Mesothelial cell of epicardium (in vitro differentiated cells): ENCODE measurements around the gene CLTCL1. TPM values are rescaled to one million over a fixed set of nuclear protein-coding genes. Genes with fewer than 3 reads are reported as not detected.

ENCODE experiments used
- DNase-seq, 2 experiments: peaks; one replicate each; pipeline ENCODE4 v3.0.0; 2021; ENCODE audit warnings: low spot score in 2 of 2; ENCODE audit not compliant: unreplicated experiment in 2 of 2
- H3K27ac Mint-ChIP-seq: 2 replicates; pipeline ENCODE4 v1.8.0; 2021; ENCODE audit warnings: mixed read lengths
- H3K27me3 Mint-ChIP-seq: 2 replicates; pipeline ENCODE4 v1.8.0; 2021; ENCODE audit warnings: low read depth, mixed read lengths
- H3K36me3 Mint-ChIP-seq: 2 replicates; pipeline ENCODE4 v1.8.0; 2021; ENCODE audit warnings: mixed read lengths
- H3K4me1 Mint-ChIP-seq: 2 replicates; pipeline ENCODE4 v1.8.0; 2021; ENCODE audit warnings: mixed read lengths
- H3K4me3 Mint-ChIP-seq: 2 replicates; pipeline ENCODE4 v1.8.0; 2021; ENCODE audit warnings: mild to moderate bottlenecking, moderate library complexity, mixed read lengths
- H3K9me3 Mint-ChIP-seq: 2 replicates; pipeline ENCODE4 v1.8.0; 2021; ENCODE audit warnings: mixed read lengths
- CTCF ChIP-seq: fragments of 200-600 bp; sonication (generic); IDR thresholded peaks from one replicate; pipeline ENCODE4 v1.5.0; 2021; ENCODE audit warnings: antibody characterized with exemption; ENCODE audit not compliant: unreplicated experiment
- total RNA-seq: library from RNA; stranded (reverse); gene quantifications from 3 replicates; pipeline ENCODE4 v1.2.1, GENCODE V29; 2021

CLTCL1 gene
- total RNA-seq, 1 donor from 2014 or later = 5.9 TPM

GRCh38 chr22:19232623-19233022, 58.9 kb downstream of the CLTCL1 start:
- Mint-ChIP-seq H3K4me1 (no peaks in the 10 kb centered on the region), H3K27me3 (no peaks in the 10 kb centered on the region), H3K36me3 (peaks cover 9% of the 10 kb centered on the region), H3K27ac (no peak overlapping the region), H3K4me3 (no peak overlapping the region), H3K9me3 (no peaks in the 10 kb centered on the region)
- DNase-seq = no peak
- no peak for TF ChIP-seq CTCF

GRCh38 chr22:19231986-19232385, 59.5 kb downstream of the CLTCL1 start:
- Mint-ChIP-seq H3K4me1 (no peaks in the 10 kb centered on the region), H3K9me3 (no peaks in the 10 kb centered on the region), H3K27me3 (no peaks in the 10 kb centered on the region), H3K4me3 (no peak overlapping the region), H3K27ac (no peak overlapping the region), H3K36me3 (peaks cover 9% of the 10 kb centered on the region)
- TF ChIP-seq CTCF = no peak
- DNase-seq = no peak

GRCh38 chr22:19229600-19229999, 61.9 kb downstream of the CLTCL1 start:
- no peak for DNase-seq
- Mint-ChIP-seq H3K9me3 (no peaks in the 10 kb centered on the region), H3K27me3 (no peaks in the 10 kb centered on the region), H3K4me3 (no peak overlapping the region), H3K27ac (no peak overlapping the region), H3K36me3 (peaks cover 9% of the 10 kb centered on the region), H3K4me1 (no peaks in the 10 kb centered on the region)
- TF ChIP-seq CTCF = no peak

- Mint-ChIP-seq H3K27ac (no peak overlapping the region), H3K4me1 (no peaks in the 10 kb centered on the region), H3K9me3 (no peaks in the 10 kb centered on the region), H3K27me3 (no peaks in the 10 kb centered on the region), H3K4me3 (no peak overlapping the region), H3K36me3 (peaks cover 5% of the 10 kb centered on the region)
- DNase-seq = no peak
- no peak for TF ChIP-seq CTCF
Measured at GRCh38 chr22:19228179-19228578, 63.3 kb downstream of the CLTCL1 start.

- peaks cover 8% of the 10 kb centered on the region for H3K36me3 Mint-ChIP-seq
- no peak for DNase-seq
- H3K9me3 Mint-ChIP-seq = no peaks in the 10 kb centered on the region
Measured at GRCh38 chr22:19226428-19226827, 65.1 kb downstream of the CLTCL1 start.

More at GRCh38 chr22:19226428-19226827, 65.1 kb downstream of the CLTCL1 start:
- no peak overlapping the region for H3K4me3 Mint-ChIP-seq
- TF ChIP-seq CTCF = no peak
- no peaks in the 10 kb centered on the region for H3K4me1 Mint-ChIP-seq
- no peaks in the 10 kb centered on the region for H3K27me3 Mint-ChIP-seq
- H3K27ac Mint-ChIP-seq = no peak overlapping the region
